H1 (cell line): ENCODE measurements around the gene SATB2. TPM values are rescaled to one million over a fixed set of nuclear protein-coding genes. Genes with fewer than 3 reads are reported as not detected.

ENCODE experiments used
- CTCF ChIA-PET: fragments of 300-600 bp; sonication (Branson Sonifier 250); formaldehyde crosslinking; loops from one replicate; lab custom pipeline; 2021; ENCODE audit not compliant: partially characterized antibody; lab: Charles Lee
- POLR2A ChIA-PET: fragments of 300-600 bp; sonication (Branson Sonifier 250); formaldehyde crosslinking; loops from one replicate; lab custom pipeline; 2021; ENCODE audit warnings: inconsistent platforms; ENCODE audit not compliant: partially characterized antibody; lab: Charles Lee
- DNase-seq, 2 experiments: peaks; one replicate each; pipeline versions ENCODE4 v3.0.0 to v3.0.0-alpha.2; 2010 to 2022; ENCODE audit warnings: low spot score in 2 of 2, low read depth in 1 of 2, mixed read lengths in 1 of 2
- FAIRE-seq: peaks from 2 replicates; lab custom pipeline; 2011; peaks lifted over from hg19 to GRCh38; lab: Jason Lieb, UNC
- H2AFZ ChIP-seq: 2 replicates; pipeline ENCODE4 v1.8.1; 2012; ENCODE audit warnings: low read length, inconsistent platforms
- H2AK5ac ChIP-seq: 2 replicates; pipeline ENCODE4 v1.6.1; 2013; ENCODE audit warnings: low read depth, low read length
- H2BK120ac ChIP-seq: replicated peaks from 2 replicates; pipeline ENCODE3; 2013; ENCODE audit warnings: low read depth, low read length, inconsistent platforms
- H2BK12ac ChIP-seq: 2 replicates; pipeline ENCODE4 v1.6.1; 2013; ENCODE audit warnings: low read depth, low read length
- H2BK15ac ChIP-seq: 2 replicates; pipeline ENCODE4 v1.6.1; 2013; ENCODE audit warnings: low read length
- H2BK20ac ChIP-seq: 2 replicates; pipeline ENCODE4 v1.6.1; 2013; ENCODE audit warnings: low read length
- H2BK5ac ChIP-seq: 2 replicates; pipeline ENCODE4 v1.6.1; 2013; ENCODE audit warnings: low read depth, low read length
- H3K14ac ChIP-seq: 2 replicates; pipeline ENCODE4 v1.6.1; 2013; ENCODE audit warnings: inconsistent platforms; ENCODE audit not compliant: insufficient read length
- H3K18ac ChIP-seq: 2 replicates; pipeline ENCODE4 v1.6.1; 2013; ENCODE audit warnings: low read length; ENCODE audit errors: extremely low read depth
- H3K23ac ChIP-seq: 2 replicates; pipeline ENCODE4 v1.6.1; 2013; ENCODE audit warnings: inconsistent platforms; ENCODE audit not compliant: insufficient read length
- H3K23me2 ChIP-seq: 2 replicates; pipeline ENCODE4 v1.6.1; 2013; ENCODE audit warnings: low read depth, low read length
- H3K27ac ChIP-seq: 2 replicates; pipeline ENCODE4 v1.6.1; 2011; ENCODE audit warnings: low read depth, low read length, inconsistent platforms
- H3K27me3 ChIP-seq, 4 experiments: replicated peaks in 1 of 4; 1 replicate in 1 of 4; 2 replicates in 3 of 4; pipeline versions ENCODE4 v1.6.1 to v1.8.1; 2011 to 2013; ENCODE audit warnings: low read length in 3 of 4, mild to moderate bottlenecking in 3 of 4, inconsistent platforms in 2 of 4, mixed read lengths in 2 of 4, moderate library complexity in 1 of 4; ENCODE audit not compliant: control insufficient read depth in 3 of 4, insufficient read depth in 3 of 4; ENCODE audit errors: extremely low read depth in 1 of 4
- H3K36me3 ChIP-seq, 4 experiments: 2 replicates each; pipeline versions ENCODE4 v1.6.1 to v1.8.1; 2011 to 2013; ENCODE audit warnings: mild to moderate bottlenecking in 4 of 4, low read length in 3 of 4, moderate library complexity in 2 of 4, control low read depth in 1 of 4, inconsistent platforms in 1 of 4; ENCODE audit not compliant: insufficient read depth in 4 of 4, control insufficient read depth in 2 of 4
- H3K4ac ChIP-seq: replicated peaks from 2 replicates; pipeline ENCODE3; 2013; ENCODE audit warnings: low read length, low read depth, mixed read lengths, inconsistent platforms; ENCODE audit not compliant: insufficient read length
- H3K4me1 ChIP-seq, 4 experiments: replicated peaks in 1 of 4; 1 replicate in 1 of 4; 2 replicates in 3 of 4; pipeline versions ENCODE4 v1.6.1 to v1.8.1; 2011 to 2013; ENCODE audit warnings: low read length in 3 of 4, inconsistent platforms in 2 of 4, mixed read lengths in 1 of 4; ENCODE audit not compliant: insufficient read depth in 4 of 4, control insufficient read depth in 3 of 4
- H3K4me2 ChIP-seq, 2 experiments: 2 replicates each; pipeline versions ENCODE4 v1.6.1 to v1.8.1; 2011 to 2013; ENCODE audit warnings: low read depth in 2 of 2, low read length in 2 of 2, control low read depth in 1 of 2, inconsistent platforms in 1 of 2, mild to moderate bottlenecking in 1 of 2; ENCODE audit not compliant: insufficient read depth in 1 of 2
- H3K4me3 ChIP-seq, 4 experiments: fragments of 200-600, 300-600 bp in 1 of 4; sonication (generic), shearing (Covaris generic), sonication (Bioruptor Twin) in 1 of 4; 2 replicates each; pipeline versions ENCODE4 v1.5.1 to v1.8.1; 2011 to 2016; ENCODE audit warnings: low read length in 4 of 4, low read depth in 3 of 4, control low read depth in 2 of 4, inconsistent platforms in 2 of 4, mild to moderate bottlenecking in 2 of 4, mixed read lengths in 1 of 4, moderate library complexity in 1 of 4; ENCODE audit not compliant: insufficient read depth in 2 of 4; ENCODE audit errors: extremely low read depth in 1 of 4
- H3K56ac ChIP-seq: replicated peaks from 2 replicates; pipeline ENCODE3; 2013; ENCODE audit warnings: low read depth, mild to moderate bottlenecking, mixed read lengths, low read length, inconsistent platforms; ENCODE audit not compliant: insufficient read length
- H3K79me1 ChIP-seq: 2 replicates; pipeline ENCODE4 v1.6.1; 2013; ENCODE audit warnings: low read depth, low read length, control low read depth
- H3K79me2 ChIP-seq, 2 experiments: 2 replicates each; pipeline versions ENCODE4 v1.6.1 to v1.8.1; 2012 to 2013; ENCODE audit warnings: low read length in 2 of 2, mild to moderate bottlenecking in 2 of 2, inconsistent platforms in 1 of 2; ENCODE audit not compliant: insufficient read depth in 2 of 2, control insufficient read depth in 1 of 2
- H3K9ac ChIP-seq, 4 experiments: replicated peaks in 1 of 4; 1 replicate in 1 of 4; 2 replicates in 3 of 4; pipeline versions ENCODE4 v1.6.1 to v1.8.1; 2011 to 2013; ENCODE audit warnings: low read depth in 3 of 4, low read length in 3 of 4, control low read depth in 2 of 4, mild to moderate bottlenecking in 2 of 4, moderate library complexity in 2 of 4, inconsistent platforms in 1 of 4; ENCODE audit errors: extremely low read depth in 1 of 4
- H3K9me3 ChIP-seq, 2 experiments: 2 replicates each; pipeline versions ENCODE4 v1.6.1 to v1.8.1; 2012 to 2013; ENCODE audit warnings: mild to moderate bottlenecking in 2 of 2, moderate library complexity in 2 of 2, control low read depth in 1 of 2, inconsistent platforms in 1 of 2, low read depth in 1 of 2, low read length in 1 of 2, mixed read lengths in 1 of 2; ENCODE audit not compliant: insufficient read depth in 2 of 2
- H4K20me1 ChIP-seq, 2 experiments: replicated peaks in 1 of 2; 2 replicates each; pipeline versions ENCODE3 to v1.8.1; 2011 to 2013; ENCODE audit warnings: inconsistent platforms in 2 of 2, low read length in 2 of 2, mild to moderate bottlenecking in 1 of 2; ENCODE audit not compliant: insufficient read depth in 2 of 2, control insufficient read depth in 1 of 2
- H4K5ac ChIP-seq: 2 replicates; pipeline ENCODE4 v1.6.1; 2013; ENCODE audit warnings: low read length, low read depth, mixed read lengths, inconsistent platforms; ENCODE audit not compliant: insufficient read length
- H4K8ac ChIP-seq: 2 replicates; pipeline ENCODE4 v1.8.0; 2013; ENCODE audit warnings: mild to moderate bottlenecking, moderate library complexity, low read length, inconsistent platforms; ENCODE audit not compliant: insufficient read depth; ENCODE audit errors: extremely low read depth
- H4K91ac ChIP-seq: replicated peaks from 2 replicates; pipeline ENCODE3; 2013; ENCODE audit warnings: low read length, mixed read lengths, inconsistent platforms; ENCODE audit not compliant: insufficient read length
- BCL11A ChIP-seq, 2 experiments: IDR thresholded peaks; one replicate each; pipeline ENCODE4 v1.6.1; 2011; ENCODE audit warnings: low read depth in 2 of 2, low read length in 2 of 2, mild to moderate bottlenecking in 2 of 2
- CBX8 ChIP-seq: fragments of 300-800, 300-1000 bp; sonication (generic); IDR thresholded peaks from 2 replicates; pipeline ENCODE4 v1.7.1; 2016; ENCODE audit warnings: low read depth, low read length, borderline replicate concordance
- CEBPB ChIP-seq: IDR thresholded peaks from 2 replicates; pipeline ENCODE4 v1.6.1; 2012; ENCODE audit warnings: low read depth, low read length
- EP300 ChIP-seq, 2 experiments: IDR thresholded peaks; 1 replicate in 1 of 2; 2 replicates in 1 of 2; pipeline ENCODE4 v1.6.1; 2011 to 2012; ENCODE audit warnings: low read depth in 2 of 2, low read length in 2 of 2, mild to moderate bottlenecking in 2 of 2, borderline replicate concordance in 1 of 2, inconsistent platforms in 1 of 2, moderate library complexity in 1 of 2
- JUND ChIP-seq: IDR thresholded peaks from 2 replicates; pipeline ENCODE4 v1.6.1; 2011; ENCODE audit warnings: mild to moderate bottlenecking, improper control_type of control experiment, low read length
- NANOG ChIP-seq: IDR thresholded peaks from 2 replicates; pipeline ENCODE4 v1.6.1; 2011; ENCODE audit warnings: low read length, low read depth, mild to moderate bottlenecking, inconsistent platforms; ENCODE audit not compliant: insufficient read depth, poor library complexity, severe bottlenecking
- PHF8 ChIP-seq: fragments of 200-600 bp; sonication (generic); conservative IDR thresholded peaks from 2 replicates; pipeline ENCODE4 v1.7.1; 2012; ENCODE audit warnings: low read depth, mild to moderate bottlenecking, inconsistent platforms, low read length, moderate library complexity
- POU5F1 ChIP-seq: IDR thresholded peaks from 2 replicates; pipeline ENCODE4 v1.6.1; 2011; ENCODE audit warnings: low read depth, mild to moderate bottlenecking, low read length, moderate library complexity
- RBBP5 ChIP-seq: IDR thresholded peaks from 2 replicates; pipeline ENCODE4 v1.7.1; 2012; ENCODE audit warnings: low read depth, mild to moderate bottlenecking, inconsistent platforms, low read length, moderate library complexity, borderline replicate concordance
- SIX5 ChIP-seq: IDR thresholded peaks from 2 replicates; pipeline ENCODE4 v1.6.1; 2011; ENCODE audit warnings: mild to moderate bottlenecking, low read depth, low read length
- TAF7 ChIP-seq: optimal IDR thresholded peaks from 2 replicates; pipeline ENCODE3; 2011; ENCODE audit warnings: low read depth, mild to moderate bottlenecking, inconsistent platforms, low read length, moderate library complexity, borderline replicate concordance
- TBP ChIP-seq: IDR thresholded peaks from 2 replicates; pipeline ENCODE4 v1.6.1; 2011; ENCODE audit warnings: low read depth, low read length, improper control_type of control experiment
- WGBS, 2 experiments: shearing (Covaris generic) in 1 of 2; methylation state at CpG; one replicate each; pipeline versions ENCODE4 v1.1.6 to v1.1.7; 2013 to 2015; ENCODE audit warnings: low lambda C conversion rate in 2 of 2, mixed read lengths in 2 of 2, inconsistent platforms in 1 of 2, low coverage in 1 of 2, missing lambda C conversion rate in 1 of 2; ENCODE audit not compliant: insufficient replicate concordance in 2 of 2, insufficient coverage in 1 of 2, insufficient read length in 1 of 2; ENCODE audit errors: extremely low coverage in 1 of 2, missing lambda C conversion rate in 1 of 2; 5-methylcytosine and 5-hydroxymethylcytosine counted together
- polyA plus RNA-seq, 7 experiments: library from polyadenylated mRNA; depleted of rRNA in 3 of 7; stranded (reverse) in 5 of 7; unstranded in 2 of 7; fragments of >200 nt in 5 of 7; fragments of 200-250 nt in 2 of 7; gene quantifications; 1 replicate in 5 of 7; 2 replicates in 1 of 7; 4 replicates in 1 of 7; pipeline versions ENCODE4 v1.2.1 to v1.2.3, GENCODE V29; 2011 to 2013; ENCODE audit warnings: missing spikeins in 2 of 7, mixed read lengths in 2 of 7
- total RNA-seq: library from RNA; stranded (reverse); fragmentation: NEBNext Ultra II Directional; extraction: Animal tissue kit (Norgen Biotek cat#: 25700); gene quantifications from 2 replicates; pipeline ENCODE4 v1.2.1, GENCODE V29; 2021
- TF ChIP-seq, protein P1 (sequence below): IDR thresholded peaks from 2 replicates; pipeline ENCODE4 v1.6.1; 2012; ENCODE audit warnings: low read length, inconsistent platforms

SATB2 gene
- total and polyA plus RNA-seq, 2 of the 8 experiments (the other 6 are each of a cell fraction or from before 2014, with no cell fraction given) = 1.3 to 5.7 TPM

DNA sequence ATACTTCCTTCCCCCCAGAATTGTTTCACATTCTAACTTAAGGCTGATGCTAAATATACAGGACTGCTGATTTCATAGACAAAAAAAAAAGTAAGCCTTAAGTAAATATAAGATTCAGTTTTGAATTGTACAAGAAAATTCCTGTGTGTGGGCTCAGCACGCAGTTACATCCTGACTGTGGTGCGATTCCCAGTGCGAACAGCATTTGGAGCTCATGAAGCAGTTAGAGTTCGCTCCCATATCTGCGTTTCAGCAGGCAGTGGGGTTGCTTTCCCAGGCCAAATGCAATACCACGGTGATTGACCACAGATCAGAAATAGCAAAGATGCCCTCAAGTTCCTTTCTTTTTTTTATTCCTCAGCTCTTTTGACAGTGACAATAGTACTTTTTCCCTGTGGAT lies 75.6 kb downstream of the SATB2 start:
- Histone ChIP-seq H3K36me3 (no peaks in the 10 kb centered on the region), H2BK12ac (no peak overlapping the region), H3K4me3 (no peak overlapping the region), H3K56ac (no peak overlapping the region), H3K79me1 (no peaks in the 10 kb centered on the region), H3K4ac (no peak overlapping the region), H3K18ac (no peak overlapping the region), H4K8ac (no peak overlapping the region), H2BK5ac (no peak overlapping the region), H3K14ac (no peak overlapping the region), H3K79me2 (no peaks in the 10 kb centered on the region), H4K20me1 (no peaks in the 10 kb centered on the region), H3K4me1 (no peaks in the 10 kb centered on the region), H2AK5ac (no peak overlapping the region), H3K4me2 (no peak overlapping the region), H2BK15ac (no peak overlapping the region), H4K91ac (no peak overlapping the region), H4K5ac (no peak overlapping the region), H3K23me2 (no peaks in the 10 kb centered on the region), H3K9ac (no peak overlapping the region), H3K27ac (no peak overlapping the region), H3K9me3 (no peaks in the 10 kb centered on the region), H2BK120ac (no peak overlapping the region), H2AFZ (no peak overlapping the region), H2BK20ac (no peak overlapping the region), H3K27me3 (no peaks in the 10 kb centered on the region), H3K23ac (no peak overlapping the region)
- ChIA-PET POLR2A (no interaction called here), CTCF (interaction anchor here (0.6 to 1.2 kb wide), 4 partner anchors 10 to 243 kb away, joined by 3 to 5 read pairs (median 4); no protein-coding TSS in a partner anchor)
- DNase-seq (no peak), FAIRE-seq (no peak)
- 88% methylated on average over 6 of the region's 6 CpGs; no CpG with 5 or more reads in 1 of the 2 experiments for WGBS, 2 experiments
- TF ChIP-seq CBX8 (no peak), POU5F1 (no peak), PHF8 (no peak), BCL11A (IDR thresholded peaks at IDR 0.05; ENCODE audit: low read depth in 2 of 2, low read length in 2 of 2) (no peak), JUND (no peak), TBP (no peak), SIX5 (no peak), CEBPB (no peak), RBBP5 (no peak), TAF7 (no peak), EP300 (IDR thresholded peaks at IDR 0.05; ENCODE audit: borderline replicate concordance in 1 of 2, low read depth in 2 of 2, low read length in 2 of 2) (no peak), NANOG (no peak)
- TF ChIP-seq, protein P1, sequence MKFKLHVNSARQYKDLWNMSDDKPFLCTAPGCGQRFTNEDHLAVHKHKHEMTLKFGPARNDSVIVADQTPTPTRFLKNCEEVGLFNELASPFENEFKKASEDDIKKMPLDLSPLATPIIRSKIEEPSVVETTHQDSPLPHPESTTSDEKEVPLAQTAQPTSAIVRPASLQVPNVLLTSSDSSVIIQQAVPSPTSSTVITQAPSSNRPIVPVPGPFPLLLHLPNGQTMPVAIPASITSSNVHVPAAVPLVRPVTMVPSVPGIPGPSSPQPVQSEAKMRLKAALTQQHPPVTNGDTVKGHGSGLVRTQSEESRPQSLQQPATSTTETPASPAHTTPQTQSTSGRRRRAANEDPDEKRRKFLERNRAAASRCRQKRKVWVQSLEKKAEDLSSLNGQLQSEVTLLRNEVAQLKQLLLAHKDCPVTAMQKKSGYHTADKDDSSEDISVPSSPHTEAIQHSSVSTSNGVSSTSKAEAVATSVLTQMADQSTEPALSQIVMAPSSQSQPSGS = no peak
